Measurements from ENCODE around the gene ZC3H7A. TPM values are rescaled to one million over a fixed set of nuclear protein-coding genes. Genes with fewer than 3 reads are reported as not detected.

Gene ZC3H7A
- total and polyA plus RNA-seq, 8 donors = 16.1 to 110 (median 53.4) TPM

DNA sequence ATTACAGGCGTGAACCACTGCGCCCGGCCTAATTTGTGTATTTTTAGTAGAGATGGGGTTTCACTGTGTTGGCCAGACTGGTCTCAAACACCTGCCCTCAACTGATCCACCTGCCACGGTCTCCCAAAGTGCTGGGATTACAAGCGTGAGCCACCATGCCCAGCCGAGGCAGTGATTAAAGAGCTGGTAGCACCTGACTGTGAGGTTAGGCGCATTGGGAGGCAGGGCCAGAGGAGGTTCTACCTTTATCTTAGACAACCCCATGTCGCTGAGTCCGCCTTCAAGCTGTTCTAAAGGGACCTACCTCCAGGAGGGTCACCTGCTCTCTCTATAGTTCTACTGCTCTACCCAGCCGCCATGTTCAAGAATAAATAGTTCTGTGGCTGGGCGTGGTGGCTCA lies 46.1 kb upstream of the ZC3H7A start:
- H3K27me3 ChIP-seq = no peaks in the 10 kb centered on the region
- peaks cover 82 to 100% (median 99%) of the 10 kb centered on the region in 4 donors for H3K36me3 ChIP-seq
- WGBS, 5 donors = 94 to 99% (median 97%) methylated on average over 11 of the region's 11 CpGs
- no peak overlapping the region for H3K27ac ChIP-seq
- H3K9me3 ChIP-seq = no peaks in the 10 kb centered on the region
- no peak overlapping the region for H3K4me3 ChIP-seq
- intact Hi-C loops (cut with DNase I; ENCODE audit: low total_unique reads) = no loop called here
- H3K4me1 ChIP-seq = peaks cover 0 to 6% (median 2%) of the 10 kb centered on the region in 4 donors
- TF ChIP-seq, protein P1, sequence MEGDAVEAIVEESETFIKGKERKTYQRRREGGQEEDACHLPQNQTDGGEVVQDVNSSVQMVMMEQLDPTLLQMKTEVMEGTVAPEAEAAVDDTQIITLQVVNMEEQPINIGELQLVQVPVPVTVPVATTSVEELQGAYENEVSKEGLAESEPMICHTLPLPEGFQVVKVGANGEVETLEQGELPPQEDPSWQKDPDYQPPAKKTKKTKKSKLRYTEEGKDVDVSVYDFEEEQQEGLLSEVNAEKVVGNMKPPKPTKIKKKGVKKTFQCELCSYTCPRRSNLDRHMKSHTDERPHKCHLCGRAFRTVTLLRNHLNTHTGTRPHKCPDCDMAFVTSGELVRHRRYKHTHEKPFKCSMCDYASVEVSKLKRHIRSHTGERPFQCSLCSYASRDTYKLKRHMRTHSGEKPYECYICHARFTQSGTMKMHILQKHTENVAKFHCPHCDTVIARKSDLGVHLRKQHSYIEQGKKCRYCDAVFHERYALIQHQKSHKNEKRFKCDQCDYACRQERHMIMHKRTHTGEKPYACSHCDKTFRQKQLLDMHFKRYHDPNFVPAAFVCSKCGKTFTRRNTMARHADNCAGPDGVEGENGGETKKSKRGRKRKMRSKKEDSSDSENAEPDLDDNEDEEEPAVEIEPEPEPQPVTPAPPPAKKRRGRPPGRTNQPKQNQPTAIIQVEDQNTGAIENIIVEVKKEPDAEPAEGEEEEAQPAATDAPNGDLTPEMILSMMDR (IDR thresholded peaks at IDR 0.05) = no peak
- TF ChIP-seq POLR2AphosphoS5 (IDR thresholded peaks at IDR 0.05) = no peak
- no peak for TF ChIP-seq POLR2A (IDR thresholded peaks at IDR 0.05)
- no peak for TF ChIP-seq EP300 (IDR thresholded peaks at IDR 0.05)
- no peak for DNase-seq

DNA sequence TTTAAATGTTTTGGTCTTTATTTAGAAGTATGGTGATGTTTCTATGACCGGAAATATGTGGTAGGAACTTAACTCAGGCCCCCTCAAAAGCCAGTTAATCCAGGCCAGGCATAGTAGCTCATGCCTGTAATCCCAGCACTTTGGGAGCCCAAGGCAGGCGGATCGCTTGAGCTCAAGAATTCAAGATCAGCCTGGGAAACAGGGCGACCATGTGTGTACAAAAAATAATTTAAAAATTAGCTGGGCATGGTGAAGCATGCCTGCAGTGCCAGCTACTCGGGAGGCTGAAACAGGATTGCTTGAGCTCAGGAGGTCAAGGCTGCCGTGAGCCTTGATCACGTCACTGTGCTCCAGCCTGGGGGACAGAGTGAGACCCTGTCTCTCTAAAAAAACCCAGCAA lies 44.0 kb upstream of the ZC3H7A start:
- H3K9me3 ChIP-seq = no peaks in the 10 kb centered on the region
- intact Hi-C loops (cut with DNase I; ENCODE audit: low total_unique reads) = no loop called here
- H3K27me3 ChIP-seq = no peaks in the 10 kb centered on the region
- DNase-seq = no peak
- no peaks in the 10 kb centered on the region for H3K4me1 ChIP-seq
- WGBS, 5 donors = 93 to 98% (median 96%) methylated on average over 7 of the region's 7 CpGs
- TF ChIP-seq, protein P1 (IDR thresholded peaks at IDR 0.05) = no peak
- TF ChIP-seq EP300 (IDR thresholded peaks at IDR 0.05) (no peak), POLR2A (IDR thresholded peaks at IDR 0.05) (no peak), POLR2AphosphoS5 (IDR thresholded peaks at IDR 0.05) (no peak)
- no peak overlapping the region for H3K4me3 ChIP-seq
- peaks cover 81 to 100% (median 99%) of the 10 kb centered on the region in 4 donors for H3K36me3 ChIP-seq
- no peak overlapping the region for H3K27ac ChIP-seq

DNA sequence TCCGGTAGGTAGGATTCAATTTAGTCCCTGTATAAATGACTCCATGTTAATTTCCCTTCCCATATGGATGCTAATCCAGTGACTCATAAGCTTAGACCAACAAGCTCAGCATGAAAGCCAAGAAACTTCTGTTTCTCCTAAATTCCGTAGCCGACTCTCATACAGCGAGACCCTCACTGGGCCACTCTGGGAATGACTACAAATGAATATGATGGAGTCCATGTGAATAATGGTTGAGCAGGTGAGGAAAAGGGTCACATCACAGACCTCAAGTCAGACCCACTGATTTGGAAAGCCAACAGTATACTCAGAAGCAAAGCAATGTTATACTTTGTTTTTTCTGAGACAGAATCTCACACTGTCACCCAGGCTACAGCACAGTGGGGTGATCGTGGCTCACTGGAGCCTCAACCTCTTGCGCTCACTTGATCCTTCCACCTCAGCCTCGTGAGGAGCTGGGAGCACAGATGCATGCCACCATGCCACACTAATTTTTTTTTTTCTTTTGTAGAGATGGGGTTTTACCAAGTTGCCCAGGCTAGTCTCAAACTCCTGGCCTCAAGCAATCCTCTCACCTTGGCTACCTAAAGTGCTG lies 39.7 kb upstream of the ZC3H7A start:
- no peaks in the 10 kb centered on the region for H3K27me3 ChIP-seq
- TF ChIP-seq, protein P1 (IDR thresholded peaks at IDR 0.05) = no peak
- no peak for TF ChIP-seq EP300 (IDR thresholded peaks at IDR 0.05)
- no peak for TF ChIP-seq POLR2AphosphoS5 (IDR thresholded peaks at IDR 0.05)
- no peak for TF ChIP-seq POLR2A (IDR thresholded peaks at IDR 0.05)
- no peaks in the 10 kb centered on the region for H3K9me3 ChIP-seq
- H3K36me3 ChIP-seq = peaks cover 49 to 64% (median 61%) of the 10 kb centered on the region in 4 donors
- H3K27ac ChIP-seq = no peak overlapping the region
- DNase-seq = no peak
- 78 to 90% (median 88%) methylated on average over 7 of the region's 7 CpGs for WGBS, 5 donors
- H3K4me1 ChIP-seq = no peaks in the 10 kb centered on the region
- intact Hi-C loops (cut with DNase I; ENCODE audit: low total_unique reads) = no loop called here
- no peak overlapping the region for H3K4me3 ChIP-seq

DNA sequence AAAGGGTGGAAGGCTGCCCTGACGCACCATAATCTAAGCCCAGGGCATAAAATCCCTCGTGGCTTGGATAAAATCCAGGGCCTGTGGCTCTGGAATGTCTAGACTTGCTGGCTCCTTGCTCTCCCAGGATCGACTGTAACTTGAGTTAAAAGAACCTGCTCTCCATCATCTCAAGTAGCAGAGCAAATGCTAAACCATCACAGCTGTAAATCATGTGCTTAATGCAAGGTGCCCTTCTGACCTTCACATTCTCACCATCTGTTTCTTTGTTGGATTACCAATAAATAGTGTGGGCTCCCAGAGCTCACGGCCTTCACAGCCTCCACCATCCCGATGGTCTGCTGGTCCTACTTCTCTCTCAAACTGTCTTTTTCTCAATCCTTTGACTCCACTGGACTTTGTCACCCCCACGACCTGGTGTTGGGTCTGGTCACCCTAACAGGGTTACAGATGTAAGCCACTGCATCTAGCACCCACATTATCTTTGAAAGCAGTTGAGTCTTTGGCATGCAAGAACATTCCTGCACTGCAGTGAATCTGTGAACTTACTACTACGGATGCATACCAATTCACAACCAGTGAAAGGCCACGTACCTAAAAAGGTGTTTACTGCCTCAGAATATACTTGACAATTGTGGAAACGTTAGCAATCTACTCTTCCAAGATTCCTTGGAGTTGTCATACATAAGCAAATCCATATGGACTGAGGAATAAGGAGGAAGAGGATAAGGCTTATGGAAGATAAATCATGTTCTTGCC lies 39.0 kb upstream of the ZC3H7A start:
- Histone ChIP-seq H3K4me3 (no peak overlapping the region), H3K27ac (no peak overlapping the region), H3K9me3 (no peaks in the 10 kb centered on the region), H3K36me3 (peaks cover 42 to 58% (median 54%) of the 10 kb centered on the region in 4 donors), H3K4me1 (no peaks in the 10 kb centered on the region), H3K27me3 (no peaks in the 10 kb centered on the region)
- intact Hi-C loops (cut with DNase I; ENCODE audit: low total_unique reads) = no loop called here
- 44 to 67% (median 61%) methylated on average over 8 to 9 of the region's 9 CpGs for WGBS, 5 donors
- TF ChIP-seq, protein P1 (IDR thresholded peaks at IDR 0.05) = no peak
- TF ChIP-seq POLR2A (IDR thresholded peaks at IDR 0.05) (no peak), EP300 (IDR thresholded peaks at IDR 0.05) (no peak), POLR2AphosphoS5 (IDR thresholded peaks at IDR 0.05) (no peak)
- DNase-seq = no peak

Measured in stomach (tissue), 9 donors.